A549 (cell line): ENCODE measurements around the gene CCDC74A.

Experiments
- BHLHE40 ChIP-seq: IDR thresholded peaks from 2 replicates; pipeline ENCODE4 v1.6.1; 2012; ENCODE audit warnings: low read depth, low read length, inconsistent platforms
- CEBPB ChIP-seq, 2 experiments: fragments of >200 bp in 1 of 2; sonication (Bioruptor Twin) in 1 of 2; formaldehyde crosslinking in 1 of 2; IDR thresholded peaks; 2 replicates each; pipeline ENCODE4 v1.6.1; 2012 to 2016
- CTCF ChIP-seq: fragments of >200 bp; sonication (Bioruptor Twin); formaldehyde crosslinking; IDR thresholded peaks from 3 replicates; pipeline ENCODE4 v1.5.1; 2016
- E2F6 ChIP-seq: IDR thresholded peaks from 2 replicates; pipeline ENCODE4 v1.6.1; 2012; ENCODE audit warnings: low read depth, borderline replicate concordance
- ELK1 ChIP-seq: fragments of 150-350 bp; IDR thresholded peaks from 2 replicates; pipeline ENCODE4 v1.6.1; 2014; ENCODE audit warnings: low read depth, mild to moderate bottlenecking, low read length
- JUN ChIP-seq, 2 experiments: fragments of >200 bp; sonication (Bioruptor Twin); formaldehyde crosslinking; IDR thresholded peaks; 2 replicates in 1 of 2; 3 replicates in 1 of 2; pipeline ENCODE4 v1.6.1; 2016 to 2017
- KDM5A ChIP-seq: fragments of 200-600 bp; sonication (generic); IDR thresholded peaks from 2 replicates; pipeline ENCODE4 v1.6.1; 2016; ENCODE audit warnings: antibody characterized with exemption, mild to moderate bottlenecking
- MAX ChIP-seq: IDR thresholded peaks from 2 replicates; pipeline ENCODE4 v1.6.1; 2012
- MYC ChIP-seq: IDR thresholded peaks from 2 replicates; pipeline ENCODE4 v1.6.1; 2012; ENCODE audit warnings: mild to moderate bottlenecking, inconsistent platforms, low read length, improper control_type of control experiment, borderline replicate concordance
- NFE2L2 ChIP-seq: fragments of 150-350 bp; conservative IDR thresholded peaks from 2 replicates; pipeline ENCODE4 v1.6.1; 2014; ENCODE audit warnings: low read length
- PBX3 ChIP-seq: IDR thresholded peaks from 2 replicates; pipeline ENCODE4 v1.6.1; 2012
- POLR2A ChIP-seq: IDR thresholded peaks from 2 replicates; pipeline ENCODE4 v1.6.1; 2012; ENCODE audit warnings: mild to moderate bottlenecking, low read length
- SMC3 ChIP-seq: fragments of >200 bp; sonication (Bioruptor Twin); formaldehyde crosslinking; IDR thresholded peaks from 3 replicates; pipeline ENCODE4 v1.6.1; 2018; ENCODE audit warnings: inconsistent platforms
- USF2 ChIP-seq: fragments of 450-650 bp; IDR thresholded peaks from 2 replicates; pipeline ENCODE4 v1.6.1; 2014; ENCODE audit warnings: antibody characterized with exemption

GRCh38 chr2:131566371-131566770 is 38.7 kb downstream of the CCDC74A start:
- no peak for TF ChIP-seq NFE2L2
- TF ChIP-seq CTCF, result no peak
- no peak for TF ChIP-seq JUN (IDR thresholded peaks at IDR 0.05)
- no peak for TF ChIP-seq PBX3
- no peak for TF ChIP-seq MYC
- TF ChIP-seq KDM5A, result no peak
- no peak for TF ChIP-seq ELK1
- no peak for TF ChIP-seq CEBPB (IDR thresholded peaks at IDR 0.05)
- TF ChIP-seq POLR2A, result no peak
- TF ChIP-seq E2F6, result no peak
- TF ChIP-seq BHLHE40, result no peak
- no peak for TF ChIP-seq USF2
- TF ChIP-seq MAX, result no peak
- no peak for TF ChIP-seq SMC3
